C4-2B (cell line): Measurements from ENCODE around the gene JAZF1.

Experiments used
- H3K27ac ChIP-seq: fragments of 450-650 bp; 2 replicates; pipeline ENCODE4 v1.5.1; 2017
- CTCF ChIP-seq: fragments of 450-650 bp; conservative IDR thresholded peaks from 2 replicates; pipeline ENCODE4 v1.5.1; 2017; ENCODE audit warnings: mild to moderate bottlenecking
- ZFX ChIP-seq: fragments of 450-650 bp; IDR thresholded peaks from 2 replicates; pipeline ENCODE4 v1.6.1; 2017

Gene JAZF1

GRCh38 chr7:28008171-28008570, 172.4 kb downstream of the JAZF1 start:
- no peak overlapping the region for H3K27ac ChIP-seq
- TF ChIP-seq CTCF = no peak
- no peak for TF ChIP-seq ZFX

DNA sequence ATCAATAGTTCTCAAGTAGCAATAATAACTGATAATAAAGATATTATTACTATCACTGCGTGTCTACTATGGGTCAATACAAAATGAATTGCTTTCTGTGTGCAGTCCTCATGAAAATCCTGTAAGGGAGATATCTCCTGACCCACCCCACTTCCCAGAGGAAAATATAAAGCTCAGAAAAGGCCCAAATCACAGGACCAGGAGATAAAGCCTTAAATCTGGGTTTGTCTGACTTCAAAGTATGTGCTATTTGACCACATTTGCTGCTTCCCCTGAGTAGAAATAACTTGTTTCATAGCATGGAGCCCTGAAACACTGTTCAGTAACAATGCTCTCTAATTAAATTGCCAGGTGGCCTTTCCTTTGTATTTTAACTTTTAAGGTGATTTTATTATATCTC, 174.1 kb downstream of the JAZF1 start:
- no peak overlapping the region for H3K27ac ChIP-seq
- TF ChIP-seq CTCF (no peak), ZFX (no peak)

GRCh38 chr7:28005847-28006231, 174.8 kb downstream of the JAZF1 start:
- H3K27ac ChIP-seq = no peak overlapping the region
- TF ChIP-seq ZFX (no peak), CTCF (no peak)

DNA sequence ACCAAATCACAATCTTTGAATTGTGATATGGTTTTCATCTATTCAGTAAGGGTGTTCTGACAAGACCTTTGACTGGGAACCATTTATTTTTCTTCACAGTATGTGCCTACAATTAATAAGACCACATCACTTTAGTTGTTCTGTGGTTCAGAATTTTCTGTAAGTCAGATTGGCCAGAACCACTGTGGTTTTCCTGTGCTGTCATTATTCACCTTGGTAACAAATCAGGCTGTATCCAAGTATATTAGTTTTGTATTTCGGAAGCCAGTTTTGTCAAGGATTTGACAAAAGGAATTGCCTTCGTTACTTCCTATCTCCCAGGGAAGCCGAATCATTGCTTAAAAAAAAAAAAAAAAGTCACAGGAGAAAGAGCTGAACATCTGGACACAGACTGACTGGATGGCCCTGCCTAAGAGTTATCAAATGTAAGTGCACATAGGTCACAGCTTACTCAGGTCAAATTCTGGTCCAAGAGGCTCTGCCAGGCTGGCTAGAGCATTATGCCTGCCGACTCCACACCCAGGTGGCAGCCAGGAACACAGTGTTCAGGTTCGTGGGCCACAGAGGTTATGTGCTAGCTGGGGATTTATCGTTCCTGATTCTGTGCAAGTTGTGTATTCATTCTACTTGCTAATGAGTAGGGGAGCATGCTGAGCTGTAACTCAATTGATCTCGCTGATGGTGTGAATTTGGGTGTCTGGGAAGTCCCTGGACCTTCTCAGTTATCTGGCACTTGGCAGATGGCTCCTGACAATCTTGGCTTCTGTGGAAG, 175.3 kb downstream of the JAZF1 start:
- H3K27ac ChIP-seq = no peak overlapping the region
- no peak for TF ChIP-seq CTCF
- no peak for TF ChIP-seq ZFX

- no peak for TF ChIP-seq ZFX
- TF ChIP-seq CTCF = no peak
- H3K27ac ChIP-seq = no peak overlapping the region
Observed at GRCh38 chr7:28003408-28003807, 177.2 kb downstream of the JAZF1 start.

DNA sequence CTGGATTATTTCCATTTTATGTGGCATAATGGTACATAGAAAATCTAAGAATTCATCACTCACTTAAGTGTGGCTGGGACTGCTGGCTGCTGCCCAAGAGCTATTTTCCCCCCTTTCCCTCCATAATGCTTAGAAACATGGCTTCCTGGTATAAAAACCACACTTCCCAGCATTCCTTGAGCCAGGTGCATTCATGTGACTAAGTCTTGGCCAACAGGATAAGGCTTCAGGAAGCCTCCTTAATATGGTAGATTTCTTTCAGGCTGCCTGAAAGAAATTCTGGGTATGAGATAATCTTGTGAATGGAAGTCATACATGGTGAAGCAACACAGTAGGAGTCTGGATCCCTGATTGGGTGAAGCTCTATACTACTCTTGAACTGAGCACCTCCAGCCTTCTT, 178.0 kb downstream of the JAZF1 start:
- TF ChIP-seq ZFX = no peak
- TF ChIP-seq CTCF = no peak
- H3K27ac ChIP-seq = no peak overlapping the region

GRCh38 chr7:28001896-28002295, 178.7 kb downstream of the JAZF1 start:
- H3K27ac ChIP-seq = no peak overlapping the region
- TF ChIP-seq CTCF = no peak
- TF ChIP-seq ZFX = no peak
